ENCODE results near the gene THSD8.

Gene THSD8

DNA sequence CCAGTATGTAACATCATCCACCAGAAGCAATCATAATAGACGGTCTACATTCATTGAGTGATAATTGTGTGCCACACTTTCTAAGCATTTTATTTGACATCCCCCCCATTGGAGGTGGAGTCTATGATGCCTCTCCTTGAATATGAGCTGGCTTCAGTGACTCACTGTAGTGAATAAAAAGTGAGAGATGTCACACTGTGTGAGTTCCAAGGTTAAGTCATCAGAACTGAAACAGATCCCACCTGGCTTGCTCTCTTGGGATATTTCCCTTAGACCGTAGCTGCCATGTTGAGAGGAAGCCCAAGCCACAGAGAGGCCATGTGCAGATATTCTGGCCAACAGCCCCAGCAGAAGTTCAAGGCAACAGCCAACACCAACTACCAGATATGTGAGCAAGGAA, 19.9 kb downstream of the THSD8 start:
- no peak overlapping the region for H3K4me3 ChIP-seq
- no peak overlapping the region for H3K9ac ChIP-seq
- peaks cover 8% of the 10 kb centered on the region; the same call in 1 of the 2 replicates for H3K36me3 ChIP-seq
- no peak overlapping the region for H3K27ac ChIP-seq
- H3K9me3 ChIP-seq, result no peaks in the 10 kb centered on the region
- no peak for TF ChIP-seq Cebpa-rat (IDR thresholded peaks at IDR 0.05)
- no peaks in the 10 kb centered on the region for H3K27me3 ChIP-seq
- H4K20me1 ChIP-seq, result no peaks in the 10 kb centered on the region
- no peak overlapping the region for H3K4me2 ChIP-seq
- peaks cover 6% of the 10 kb centered on the region for H3K4me1 ChIP-seq

DNA sequence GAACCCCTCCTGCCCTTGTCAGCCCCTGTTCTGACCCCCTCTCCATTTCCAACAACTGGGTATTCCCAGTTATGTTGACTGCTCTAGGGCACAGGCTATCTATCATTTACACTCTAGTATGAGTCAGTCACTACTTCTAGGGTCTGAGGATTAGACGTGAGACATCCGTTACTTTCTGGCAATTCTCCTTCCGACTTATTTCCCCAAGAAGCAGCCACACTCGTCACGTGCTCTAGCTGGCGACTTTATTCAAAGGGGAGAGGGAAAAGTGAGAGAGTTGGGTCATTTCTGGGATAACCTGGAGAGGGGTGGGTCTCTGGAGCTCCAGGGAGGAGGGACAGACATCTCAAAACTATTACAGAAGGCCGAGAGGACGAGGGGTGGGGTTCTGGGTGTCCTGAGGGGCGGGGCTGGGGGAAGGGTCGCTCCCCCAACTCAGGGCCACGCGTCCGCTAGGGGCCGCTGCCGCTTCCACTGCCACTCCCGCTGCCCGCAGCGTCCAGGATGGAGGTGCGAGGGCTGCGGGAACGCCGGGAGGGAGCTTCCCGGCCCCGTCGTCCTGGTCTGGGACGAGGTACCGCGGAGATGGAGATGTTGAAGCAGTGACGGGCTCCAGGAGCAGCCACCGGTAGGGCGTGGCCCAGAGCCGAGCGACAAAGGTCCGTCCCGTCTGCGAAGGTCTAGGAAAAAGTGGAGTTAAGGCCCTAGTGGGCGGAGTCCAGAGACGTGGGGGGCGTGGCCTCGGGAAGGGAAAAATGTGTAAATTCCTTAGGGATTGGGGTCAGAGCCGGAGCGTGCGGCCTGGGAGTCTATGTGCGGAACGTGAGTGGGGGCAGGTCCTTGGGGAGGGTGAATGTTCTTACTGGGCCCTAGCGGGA, 23.6 kb downstream of the THSD8 start:
- no peak for TF ChIP-seq Cebpa-rat (IDR thresholded peaks at IDR 0.05)
- H3K27me3 ChIP-seq, result peaks cover 15% of the 10 kb centered on the region
- H3K4me3 ChIP-seq, result no peak overlapping the region
- no peaks in the 10 kb centered on the region for H3K36me3 ChIP-seq
- H3K27ac ChIP-seq, result no peak overlapping the region
- H3K9me3 ChIP-seq, result no peaks in the 10 kb centered on the region
- H3K4me1 ChIP-seq, result peaks cover 18% of the 10 kb centered on the region
- H4K20me1 ChIP-seq, result peaks cover 11% of the 10 kb centered on the region; the same call in 1 of the 2 replicates
- no peak overlapping the region for H3K9ac ChIP-seq
- H3K4me2 ChIP-seq, result peak overlapping the region; percentile 37; the same call in 1 of the 2 replicates

GRCh38 chr19:12828494-12828893, 26.6 kb downstream of the THSD8 start:
- Histone ChIP-seq H4K20me1 (peaks cover 27% of the 10 kb centered on the region), H3K4me3 (no peak overlapping the region), H3K27me3 (peaks cover 37% of the 10 kb centered on the region), H3K9me3 (no peaks in the 10 kb centered on the region), H3K27ac (no peak overlapping the region), H3K4me1 (peaks cover 29% of the 10 kb centered on the region), H3K36me3 (no peaks in the 10 kb centered on the region), H3K9ac (no peak overlapping the region), H3K4me2 (peak overlapping the region; percentile 61)
- no peak for TF ChIP-seq Cebpa-rat (IDR thresholded peaks at IDR 0.05)

DNA sequence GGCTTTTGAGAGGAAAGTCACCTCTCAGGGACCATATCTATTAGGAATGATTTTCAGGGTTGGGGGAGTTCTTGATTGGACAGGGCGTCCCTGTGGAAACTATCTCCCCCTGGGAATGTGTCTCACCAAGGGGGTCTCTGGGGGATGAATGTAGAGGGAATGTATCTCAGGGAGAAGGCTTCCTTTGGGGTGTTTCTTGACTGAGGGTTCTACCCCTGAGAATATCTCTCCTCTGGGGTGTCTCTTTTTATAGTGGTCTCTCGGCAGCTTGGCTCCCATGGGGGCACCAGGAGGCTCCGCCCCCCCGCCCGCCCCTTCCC, 31.5 kb downstream of the THSD8 start:
- Histone ChIP-seq H3K9me3 (no peaks in the 10 kb centered on the region), H3K27me3 (peaks cover 81% of the 10 kb centered on the region), H3K4me2 (peak overlapping the region; percentile 79), H3K36me3 (no peaks in the 10 kb centered on the region), H4K20me1 (peaks cover 62% of the 10 kb centered on the region), H3K4me1 (peaks cover 44% of the 10 kb centered on the region), H3K4me3 (peak overlapping the region; percentile 74; the same call in 1 of the 2 replicates), H3K27ac (no peak overlapping the region), H3K9ac (no peak overlapping the region)
- no peak for TF ChIP-seq Cebpa-rat (IDR thresholded peaks at IDR 0.05)

- no peak for TF ChIP-seq Cebpa-rat (IDR thresholded peaks at IDR 0.05)
- peak overlapping the region; percentile 99 for H3K4me2 ChIP-seq
- peak overlapping the region; percentile 17; the same call in 1 of the 2 replicates for H3K9ac ChIP-seq
- peak overlapping the region; percentile 74 for H3K4me3 ChIP-seq
- H4K20me1 ChIP-seq, result peaks cover 62% of the 10 kb centered on the region
- no peaks in the 10 kb centered on the region for H3K9me3 ChIP-seq
- H3K36me3 ChIP-seq, result no peaks in the 10 kb centered on the region
- peaks cover 82% of the 10 kb centered on the region for H3K27me3 ChIP-seq
- H3K4me1 ChIP-seq, result peaks cover 45% of the 10 kb centered on the region
- no peak overlapping the region for H3K27ac ChIP-seq
Observed at GRCh38 chr19:12833738-12834565, 32.1 kb downstream of the THSD8 start.

DNA sequence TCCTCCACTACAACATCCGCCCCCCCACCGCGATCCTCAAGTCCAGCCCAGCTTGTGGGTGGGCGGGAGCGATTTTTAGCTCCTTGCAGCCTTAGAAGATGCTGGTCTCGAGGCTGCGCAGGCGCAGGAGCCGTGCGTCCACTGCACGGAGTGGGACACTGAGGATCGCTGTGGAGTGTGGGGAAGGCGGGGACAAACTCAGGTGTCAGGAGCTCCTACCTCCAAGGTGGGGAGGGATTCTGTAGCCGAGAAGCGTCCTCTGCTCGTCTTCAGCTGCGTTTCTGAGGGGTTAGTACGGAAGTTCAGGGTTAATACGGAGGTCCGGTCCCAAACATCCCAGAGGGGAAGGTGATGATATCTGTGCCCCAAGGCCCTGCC, 32.7 kb downstream of the THSD8 start, which contains the start of gene RTBDN:
Gene RTBDN, minus strand, starts transcription at position 14 of the 378 bp plus-strand sequence. CDS start 4,600 bp downstream, outside the sequence.
- H4K20me1 ChIP-seq, result peaks cover 60% of the 10 kb centered on the region

DNA sequence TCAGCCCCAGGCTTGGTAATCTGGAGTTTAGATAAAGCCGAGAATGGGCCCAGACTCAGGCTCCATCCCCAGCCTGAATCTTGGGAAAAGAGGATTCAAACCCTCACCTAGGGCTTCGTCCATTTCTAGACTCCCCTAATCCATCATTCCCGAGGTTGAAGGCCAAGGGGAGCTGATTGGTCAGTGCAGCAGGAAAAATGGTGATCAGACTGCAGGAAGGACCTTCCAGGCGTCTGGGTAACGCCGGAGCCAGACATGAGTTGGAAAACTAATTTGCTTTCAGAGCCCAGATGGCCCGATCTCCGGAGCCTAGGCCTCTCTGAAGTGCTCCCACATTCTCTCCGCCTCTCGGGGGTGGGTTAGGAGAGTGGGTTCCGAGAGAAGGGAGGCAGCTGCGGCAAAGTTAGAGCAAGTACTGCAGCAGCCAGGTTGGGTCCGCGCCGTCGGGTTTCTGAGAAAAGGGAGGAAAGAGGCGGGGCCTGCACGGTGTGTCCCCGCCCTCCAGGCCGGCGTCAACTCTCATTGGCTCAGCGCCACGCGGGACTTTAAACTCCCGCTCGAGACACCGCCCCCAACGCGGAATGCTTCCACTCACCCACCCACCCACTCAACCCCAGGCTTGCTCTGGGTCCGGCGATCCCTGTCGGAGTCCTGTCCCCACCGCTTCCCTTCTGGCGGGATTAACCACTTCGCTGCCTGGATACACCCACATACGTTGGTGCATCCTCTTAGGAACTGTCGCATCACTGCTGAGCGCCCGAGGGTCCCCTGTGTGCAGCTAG, 33.3 kb downstream of the THSD8 start:
- Histone ChIP-seq H3K4me2 (peak overlapping the region; percentile 99; the same call in 1 of the 2 replicates), H3K9ac (no peak overlapping the region), H3K27me3 (peaks cover 87% of the 10 kb centered on the region)

More for the DNA sequence above, 32.7 kb downstream of the THSD8 start, which contains the start of gene RTBDN:
- no peak for TF ChIP-seq Cebpa-rat (IDR thresholded peaks at IDR 0.05)
- no peaks in the 10 kb centered on the region for H3K9me3 ChIP-seq
- H3K9ac ChIP-seq, result peak within 1 kb of the TSS; percentile 17; the same call in 1 of the 2 replicates
- no peaks in the 10 kb centered on the region for H3K36me3 ChIP-seq
- H3K27ac ChIP-seq, result no peak within 1 kb of the TSS
- H3K4me1 ChIP-seq, result peaks cover 47% of the 10 kb centered on the region
- H3K27me3 ChIP-seq, result peaks cover 84% of the 10 kb centered on the region
- peak within 1 kb of the TSS; percentile 74 for H3K4me3 ChIP-seq
- peak within 1 kb of the TSS; percentile 99 for H3K4me2 ChIP-seq

GRCh38 chr19:12836529-12836863, 34.6 kb downstream of the THSD8 start:
- no peak overlapping the region for H3K4me2 ChIP-seq
- peaks cover 67% of the 10 kb centered on the region for H4K20me1 ChIP-seq
- H3K4me1 ChIP-seq, result peaks cover 60% of the 10 kb centered on the region
- H3K9ac ChIP-seq, result no peak overlapping the region
- H3K27me3 ChIP-seq, result peaks cover 95% of the 10 kb centered on the region
- H3K4me3 ChIP-seq, result 0 out of 2 replicates have a peak overlapping the region, but pooled peaks have one; percentile 10
- H3K9me3 ChIP-seq, result no peaks in the 10 kb centered on the region
- no peak overlapping the region for H3K27ac ChIP-seq
- TF ChIP-seq Cebpa-rat (IDR thresholded peaks at IDR 0.05), result no peak
- no peaks in the 10 kb centered on the region for H3K36me3 ChIP-seq

More for the DNA sequence above, 33.3 kb downstream of the THSD8 start:
- Histone ChIP-seq H3K9me3 (no peaks in the 10 kb centered on the region), H3K4me1 (peaks cover 47% of the 10 kb centered on the region), H3K36me3 (no peaks in the 10 kb centered on the region), H3K27ac (no peak overlapping the region), H3K4me3 (peak overlapping the region; percentile 74), H4K20me1 (peaks cover 60% of the 10 kb centered on the region)
- TF ChIP-seq Cebpa-rat (IDR thresholded peaks at IDR 0.05), result no peak

DNA sequence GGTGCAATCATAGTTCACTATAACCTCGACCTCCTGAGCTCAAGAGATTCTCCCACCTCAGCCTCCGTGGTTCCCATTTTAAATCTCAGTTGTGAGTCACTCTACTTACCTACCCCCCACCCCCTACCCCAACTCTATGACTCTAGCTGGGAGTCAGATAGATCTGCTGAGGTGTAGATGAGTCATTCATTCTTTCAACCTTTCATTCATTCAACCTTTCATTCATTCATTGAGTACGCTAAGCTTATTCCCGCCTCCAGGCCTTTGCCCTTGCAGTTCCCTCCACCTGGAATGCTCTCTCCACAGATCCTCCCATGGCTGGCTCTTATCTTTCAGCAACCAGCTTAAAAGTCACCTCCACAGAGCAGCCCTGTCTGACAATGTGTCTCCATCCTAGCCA, 35.4 kb downstream of the THSD8 start:
- no peak overlapping the region for H3K9ac ChIP-seq
- peaks cover 98% of the 10 kb centered on the region for H3K27me3 ChIP-seq
- peaks cover 71% of the 10 kb centered on the region for H4K20me1 ChIP-seq
- no peak overlapping the region for H3K4me3 ChIP-seq
- no peaks in the 10 kb centered on the region for H3K9me3 ChIP-seq
- TF ChIP-seq Cebpa-rat (IDR thresholded peaks at IDR 0.05), result no peak
- H3K27ac ChIP-seq, result no peak overlapping the region
- H3K36me3 ChIP-seq, result no peaks in the 10 kb centered on the region
- no peak overlapping the region for H3K4me2 ChIP-seq
- H3K4me1 ChIP-seq, result peaks cover 60% of the 10 kb centered on the region
